ENCODE data around the gene PRR36. TPM values are rescaled to one million over a fixed set of nuclear protein-coding genes. Genes with fewer than 3 reads are reported as not detected.

PRR36 gene
- not detected in 2 replicates for total RNA-seq (2013; cell fraction: nucleolus; rRNA removed)
- total RNA-seq (2014; rRNA removed) (not detected in 2 replicates), total RNA-seq (2014; rRNA removed; fragmentation: Illumina TruSeq; extraction: Trizol) (not detected in 2 replicates), total RNA-seq (2021) (0.11 TPM in 1 of 2 replicates, not detected in the other), polyA plus RNA-seq (2011; rRNA removed) (not detected in 2 replicates), polyA plus RNA-seq (2014; fragmentation: Illumina TruSeq; extraction: Trizol) (not detected in 2 replicates), polyA plus RNA-seq (2014; fragmentation: Nextera tagmentation; extraction: Ambion mirVana) (not detected), polyA plus RNA-seq (2014; rRNA removed) (0.04 TPM in 1 of 2 replicates, not detected in the other), polyA plus RNA-seq (2016; fragmentation: Nextera tagmentation; extraction: Ambion mirVana) (not detected), polyA minus RNA-seq (2011; rRNA and poly(A)+ RNA removed) (not detected in 2 replicates), Bru-seq, nascent RNA (not detected), BruChase-seq, experiment 1, labeled RNA remaining after a 6-hour chase (not detected), BruChase-seq, experiment 2, labeled RNA remaining after a 2-hour chase (not detected)
- not detected for polyA plus RNA-seq (2011; ENCODE audit: low read depth)
- polyA plus RNA-seq (2011; cell fraction: cytosol; rRNA removed) = not detected in 2 replicates
- 0.03 TPM in 1 of 2 replicates, not detected in the other for polyA plus RNA-seq (2011; cell fraction: nucleus; rRNA removed)
- polyA plus RNA-seq (2012) = 0.08 and 0.14 TPM in 2 replicates
- not detected in 2 replicates for polyA minus RNA-seq (2011; cell fraction: cytosol; rRNA and poly(A)+ RNA removed)
- polyA minus RNA-seq (2011; cell fraction: nucleus; rRNA and poly(A)+ RNA removed) = not detected in 2 replicates
- long read RNA-seq, experiment 1 = 0 reads
- long read RNA-seq, experiment 2 = 0 reads

- Histone ChIP-seq H2AFZ (ENCODE audit: control insufficient read depth, low read depth, low read length) (no peak within 1 kb of the TSS), H3K4me3 (no peak within 1 kb of the TSS), H3K27me3 (replicated peaks in 1 of 2; ENCODE audit: control insufficient read depth in 2 of 2, insufficient read depth in 2 of 2, low read length in 1 of 2) (peaks cover 2 to 3% of the 10 kb centered on the region in 2 experiments; a peak in 2 of 4 replicates), H3K4me1 (ENCODE audit: control insufficient read depth, insufficient read depth, low read length) (peaks cover 8% of the 10 kb centered on the region; the same call in 1 of the 2 replicates), H3K36me3 (ENCODE audit: control insufficient read depth in 2 of 2, insufficient read depth in 2 of 2, low read length in 1 of 2) (no peaks in the 10 kb centered on the region), H3K9ac (ENCODE audit: control insufficient read depth, insufficient read depth, low read length) (no peak within 1 kb of the TSS), H4K20me1 (ENCODE audit: control insufficient read depth, insufficient read depth) (no peaks in the 10 kb centered on the region), H3K27ac (ENCODE audit: control insufficient read depth, insufficient read depth) (no peak within 1 kb of the TSS), H3K4me2 (ENCODE audit: control insufficient read depth, insufficient read depth) (no peak within 1 kb of the TSS), H3K79me2 (ENCODE audit: control insufficient read depth, insufficient read depth, low read length) (no peaks in the 10 kb centered on the region), H3K9me3 (replicated peaks; ENCODE audit: control insufficient read depth, insufficient read depth, low read length) (no peaks in the 10 kb centered on the region)
- CTCF ChIA-PET = no interaction called here
- intact Hi-C loops (cut with micrococcal nuclease; ENCODE audit: unreplicated experiment) (no loop called here), in situ Hi-C loops (cut with MboI) (no loop called here)
- RAD21 ChIA-PET (ENCODE audit: unreplicated experiment) = no interaction called here
- SMC1A ChIA-PET (ENCODE audit: uncharacterized antibody, unreplicated experiment) = no interaction called here
- no peak for DNase-seq (ENCODE audit: low read depth, low spot score)
- FAIRE-seq = no peak
- POLR2A ChIA-PET = no interaction called here
- no TSS peak for BruUV-seq (replicated peaks)
- 15% methylated on average over 47 of the region's 88 CpGs for WGBS (ENCODE audit: insufficient coverage, insufficient replicate concordance, low lambda C conversion rate, missing lambda C conversion rate)
- TF ChIP-seq SUZ12 (IDR thresholded peaks at IDR 0.05; ENCODE audit: unreplicated experiment) (peak; percentile 51), MXI1 (IDR thresholded peaks at IDR 0.05; ENCODE audit: low read depth, low read length) (no peak), E2F8 (IDR thresholded peaks at IDR 0.05; ENCODE audit: low read depth, partially characterized antibody) (no peak), NFYB (IDR thresholded peaks at IDR 0.05; ENCODE audit: insufficient read depth, low read depth, low read length) (peak; percentile 50; the same call in 1 of the 2 replicates)
- ATAC-seq = no peak
Measured at GRCh38 chr19:7874076-7874896, at the start of gene PRR36. Gene PRR36, minus strand, starts transcription at chr19:7874390. Its CDS starts 701 bp downstream, at chr19:7873689.
